Sigmoid colon (tissue), 4 donors: ENCODE data around the gene PEX7.

Source experiments
- EP300 ChIP-seq, 4 donors: sonication (generic); formaldehyde crosslinking; IDR thresholded peaks; one replicate each; pipeline ENCODE4 v1.6.1; 2017; ENCODE audit warnings: antibody characterized with exemption in 4 of 4
- POLR2A ChIP-seq, 2 donors: fragments of 450-650 bp; IDR thresholded peaks; one replicate each; pipeline ENCODE4 v1.6.1; 2016; ENCODE audit warnings: antibody characterized with exemption in 2 of 2, mild to moderate bottlenecking in 2 of 2, moderate library complexity in 2 of 2
- TF ChIP-seq, protein P1 (sequence below), 4 experiments: fragments of 450-650 bp in 3 of 4; fragments of 200-600 bp in 1 of 4; IDR thresholded peaks; one replicate each; pipeline ENCODE4 v1.5.1; 2016 to 2019; ENCODE audit warnings: antibody characterized with exemption in 4 of 4, mild to moderate bottlenecking in 3 of 4, moderate library complexity in 2 of 4

DNA sequence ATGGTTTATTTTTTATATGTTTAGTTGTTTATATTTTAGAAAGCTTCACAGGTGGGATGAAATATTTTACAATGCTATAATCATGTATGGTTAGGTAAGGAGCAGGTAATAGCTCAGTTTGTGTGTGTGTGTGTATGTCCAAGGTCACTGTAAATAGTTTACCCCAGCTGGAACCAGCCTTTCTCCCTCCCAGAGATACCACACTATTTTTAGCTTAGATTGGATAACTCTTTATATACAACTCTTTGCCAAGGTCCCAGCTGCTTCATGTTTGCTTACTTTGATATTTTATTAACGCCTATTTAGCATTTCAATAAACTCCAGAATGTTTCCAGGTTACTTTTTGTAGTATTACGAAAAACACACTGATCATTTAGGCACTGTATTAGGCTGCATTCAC lies 1.8 kb upstream of the PEX7 start:
- TF ChIP-seq, protein P1, sequence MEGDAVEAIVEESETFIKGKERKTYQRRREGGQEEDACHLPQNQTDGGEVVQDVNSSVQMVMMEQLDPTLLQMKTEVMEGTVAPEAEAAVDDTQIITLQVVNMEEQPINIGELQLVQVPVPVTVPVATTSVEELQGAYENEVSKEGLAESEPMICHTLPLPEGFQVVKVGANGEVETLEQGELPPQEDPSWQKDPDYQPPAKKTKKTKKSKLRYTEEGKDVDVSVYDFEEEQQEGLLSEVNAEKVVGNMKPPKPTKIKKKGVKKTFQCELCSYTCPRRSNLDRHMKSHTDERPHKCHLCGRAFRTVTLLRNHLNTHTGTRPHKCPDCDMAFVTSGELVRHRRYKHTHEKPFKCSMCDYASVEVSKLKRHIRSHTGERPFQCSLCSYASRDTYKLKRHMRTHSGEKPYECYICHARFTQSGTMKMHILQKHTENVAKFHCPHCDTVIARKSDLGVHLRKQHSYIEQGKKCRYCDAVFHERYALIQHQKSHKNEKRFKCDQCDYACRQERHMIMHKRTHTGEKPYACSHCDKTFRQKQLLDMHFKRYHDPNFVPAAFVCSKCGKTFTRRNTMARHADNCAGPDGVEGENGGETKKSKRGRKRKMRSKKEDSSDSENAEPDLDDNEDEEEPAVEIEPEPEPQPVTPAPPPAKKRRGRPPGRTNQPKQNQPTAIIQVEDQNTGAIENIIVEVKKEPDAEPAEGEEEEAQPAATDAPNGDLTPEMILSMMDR (IDR thresholded peaks at IDR 0.05): no peak
- no peak for TF ChIP-seq POLR2A (IDR thresholded peaks at IDR 0.05)
- no peak for TF ChIP-seq EP300 (IDR thresholded peaks at IDR 0.05)
